OCI-LY1 (cell line): ENCODE data around the gene IL18R1.

Source experiments
- EZH2 ChIP-seq: fragments of 200-600 bp; sonication (generic), shearing (Covaris generic); IDR thresholded peaks from 2 replicates; pipeline ENCODE4 v1.8.0; 2017; ENCODE audit warnings: borderline replicate concordance, mixed run types, mild to moderate bottlenecking, antibody characterized with exemption, low read length, moderate library complexity, mixed read lengths
- TF ChIP-seq, protein P1 (sequence below): fragments of 200-600 bp; sonication (generic), shearing (Covaris generic); IDR thresholded peaks from 2 replicates; pipeline ENCODE4 v1.5.1; 2017; ENCODE audit warnings: mild to moderate bottlenecking, antibody characterized with exemption, low read length, moderate library complexity, mixed read lengths

DNA sequence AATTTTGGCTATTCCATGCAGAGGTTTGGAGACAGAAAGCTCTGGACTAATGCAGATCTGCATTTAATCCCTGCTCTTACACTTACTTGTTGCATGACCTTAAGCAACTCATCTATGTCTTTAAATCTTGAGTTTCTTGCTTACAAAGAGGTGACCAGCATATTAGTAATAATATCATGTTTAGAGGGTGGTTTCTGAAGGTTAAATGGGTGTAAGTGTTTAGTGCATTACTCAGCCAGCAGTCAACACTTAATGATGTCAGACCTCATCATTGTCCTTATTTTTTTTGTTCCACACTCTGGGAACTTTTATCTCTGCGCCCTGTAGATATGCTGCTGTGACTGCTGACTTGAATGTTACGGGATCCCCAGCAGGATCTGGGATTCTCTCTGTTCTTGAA lies 42.6 kb upstream of the IL18R1 start:
- TF ChIP-seq, protein P1, sequence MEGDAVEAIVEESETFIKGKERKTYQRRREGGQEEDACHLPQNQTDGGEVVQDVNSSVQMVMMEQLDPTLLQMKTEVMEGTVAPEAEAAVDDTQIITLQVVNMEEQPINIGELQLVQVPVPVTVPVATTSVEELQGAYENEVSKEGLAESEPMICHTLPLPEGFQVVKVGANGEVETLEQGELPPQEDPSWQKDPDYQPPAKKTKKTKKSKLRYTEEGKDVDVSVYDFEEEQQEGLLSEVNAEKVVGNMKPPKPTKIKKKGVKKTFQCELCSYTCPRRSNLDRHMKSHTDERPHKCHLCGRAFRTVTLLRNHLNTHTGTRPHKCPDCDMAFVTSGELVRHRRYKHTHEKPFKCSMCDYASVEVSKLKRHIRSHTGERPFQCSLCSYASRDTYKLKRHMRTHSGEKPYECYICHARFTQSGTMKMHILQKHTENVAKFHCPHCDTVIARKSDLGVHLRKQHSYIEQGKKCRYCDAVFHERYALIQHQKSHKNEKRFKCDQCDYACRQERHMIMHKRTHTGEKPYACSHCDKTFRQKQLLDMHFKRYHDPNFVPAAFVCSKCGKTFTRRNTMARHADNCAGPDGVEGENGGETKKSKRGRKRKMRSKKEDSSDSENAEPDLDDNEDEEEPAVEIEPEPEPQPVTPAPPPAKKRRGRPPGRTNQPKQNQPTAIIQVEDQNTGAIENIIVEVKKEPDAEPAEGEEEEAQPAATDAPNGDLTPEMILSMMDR: no peak
- TF ChIP-seq EZH2: no peak
